Ovary (tissue), 9 donors: Measurements from ENCODE around the gene ARIH2. TPM values are rescaled to one million over a fixed set of nuclear protein-coding genes. Genes with fewer than 3 reads are reported as not detected.
A peak's percentile ranks its signal among the peaks of the same experiment; 100 is the strongest.
"Not testable (repeated sequence)": the region's sequence is repeated elsewhere in the genome, so short reads cannot be mapped to it uniquely, and the experiment has no call there.

ENCODE experiments used
- DNase-seq, 5 donors: peaks; one replicate each; pipeline ENCODE4 v3.0.0-alpha.2; 2019 to 2020
- H3K27ac ChIP-seq, 2 donors: fragments of 200-600 bp; one replicate each; pipeline versions ENCODE4 v1.5.1 to v1.8.0; 2019 to 2022
- H3K27me3 ChIP-seq: fragments of 200-600 bp; one replicate; pipeline ENCODE4 v1.8.0; 2022
- H3K36me3 ChIP-seq: fragments of 200-600 bp; sonication (generic); one replicate; pipeline ENCODE4 v1.5.1; 2019
- H3K4me1 ChIP-seq: one replicate; pipeline ENCODE4 v1.8.1; 2013; ENCODE audit warnings: mild to moderate bottlenecking, moderate library complexity; ENCODE audit not compliant: insufficient read depth
- H3K4me3 ChIP-seq: fragments of 200-600 bp; sonication (generic); one replicate; pipeline ENCODE4 v1.5.1; 2017
- H3K9me3 ChIP-seq, 2 donors: fragments of 200-600 bp in 1 of 2; sonication (generic) in 1 of 2; one replicate each; pipeline versions ENCODE4 v1.5.1 to v1.8.1; 2013 to 2019; ENCODE audit warnings: mild to moderate bottlenecking in 1 of 2, moderate library complexity in 1 of 2
- CTCF ChIP-seq, 3 donors: fragments of 450-650 bp in 2 of 3; fragments of 200-600 bp in 1 of 3; IDR thresholded peaks; one replicate each; pipeline versions ENCODE4 v1.5.1 to v1.8.0; 2016 to 2022; ENCODE audit warnings: antibody characterized with exemption in 3 of 3, mild to moderate bottlenecking in 1 of 3
- EP300 ChIP-seq: sonication (generic); formaldehyde crosslinking; IDR thresholded peaks from one replicate; pipeline ENCODE4 v1.6.1; 2017; ENCODE audit warnings: antibody characterized with exemption
- POLR2A ChIP-seq: fragments of 450-650 bp; IDR thresholded peaks from one replicate; pipeline ENCODE4 v1.6.1; 2017; ENCODE audit warnings: antibody characterized with exemption, mild to moderate bottlenecking, moderate library complexity
- WGBS, 3 donors: extraction: QIAGEN DNeasy Blood & Tissue Kit in 1 of 3; methylation state at CpG; one replicate each; pipeline versions ENCODE4 v1.1.5 to v1.1.7; 2013 to 2017; 5-methylcytosine and 5-hydroxymethylcytosine counted together
- intact Hi-C, 4 donors: fragments of 100-400 bp; cut with DNase I; formaldehyde crosslinking; loops; one replicate each; pipeline versions ENCODE4 v1.11.0 to v1.15.1; 2022 to 2023
- polyA plus RNA-seq, 2 donors: library from polyadenylated mRNA; stranded (reverse); fragments of 200-250 nt in 1 of 2; fragments of 350-450 nt in 1 of 2; fragmentation: Illumina TruSeq in 1 of 2; extraction: RNeasy Lipid Tissue Mini Kit (QIAGEN cat#74804) in 1 of 2; gene quantifications; one replicate each; pipeline ENCODE4 v1.2.3, GENCODE V29; 2013 to 2014
- total RNA-seq, 7 donors: library from RNA; depleted of rRNA in 2 of 7; stranded (reverse); fragments of >200 nt in 2 of 7; fragmentation: NEBNext Ultra II Directional in 3 of 7; extraction: Animal tissue kit (Norgen Biotek cat#: 25700) in 3 of 7; gene quantifications; one replicate each; pipeline versions ENCODE4 v1.1.0 to v1.2.4, GENCODE V29; 2016 to 2023
- donor health status: DM: no; HTN: no; CAD: no; lungs with moderate emphysema.
- donor health status: DM: no; HTN: no; CAD: no.
- donor health status: Bipolar disorder and iron deficiency.
- donor health status: DM: yes; HTN: yes; CAD: no.
- donor health status: DM: no; HTN: no; CAD: no.
- donor health status: DM: yes; HTN: yes; CAD: no.

ARIH2 gene
- total and polyA plus RNA-seq, 9 donors: 39.6 to 95.7 (median 72.0) TPM

GRCh38 chr3:48897460-48898376 is 20.9 kb upstream of the ARIH2 start:
- no peak for DNase-seq
- Histone ChIP-seq H3K36me3 (no peaks in the 10 kb centered on the region), H3K9me3 (no peaks in the 10 kb centered on the region), H3K4me1 (peaks cover 11% of the 10 kb centered on the region), H3K4me3 (peak overlapping the region; percentile 71), H3K27me3 (no peaks in the 10 kb centered on the region), H3K27ac (no peak overlapping the region)
- intact Hi-C loops: no loop called here
- no peak for TF ChIP-seq CTCF (IDR thresholded peaks at IDR 0.05)
- no peak for TF ChIP-seq POLR2A
- no peak for TF ChIP-seq EP300
- 56 to 60% (median 57%) methylated on average over 17 of the region's 17 CpGs for WGBS, 3 donors

- WGBS, 3 donors: 3 to 6% (median 3%) methylated on average over 31 to 54 of the region's 54 CpGs
- TF ChIP-seq POLR2A: peak; percentile 18
- TF ChIP-seq CTCF (IDR thresholded peaks at IDR 0.05): no peak
- intact Hi-C loops: no loop called here
These were observed 20.0 kb upstream of the ARIH2 start, which contains the start of gene SLC25A20 for GRCh38 chr3:48898383-48899234. Gene SLC25A20 (minus strand): TSS chr3:48898882. CDS start chr3:48898794, 88 bp downstream.

GRCh38 chr3:48899273-48899672 is 19.4 kb upstream of the ARIH2 start:
- peaks cover 11% of the 10 kb centered on the region for H3K4me1 ChIP-seq
- no peak overlapping the region for H3K27ac ChIP-seq
- H3K27me3 ChIP-seq: no peaks in the 10 kb centered on the region
- WGBS, 3 donors: 69 to 77% (median 75%) methylated on average over 4 of the region's 4 CpGs
- H3K4me3 ChIP-seq: peak overlapping the region; percentile 71
- TF ChIP-seq POLR2A (no peak), CTCF (IDR thresholded peaks at IDR 0.05) (no peak), EP300 (no peak)
- intact Hi-C loops: no loop called here
- H3K9me3 ChIP-seq: no peaks in the 10 kb centered on the region
- no peak for DNase-seq
- no peaks in the 10 kb centered on the region for H3K36me3 ChIP-seq

More at GRCh38 chr3:48898383-48899234, 20.0 kb upstream of the ARIH2 start, which contains the start of gene SLC25A20:
- Histone ChIP-seq H3K9me3 (no peaks in the 10 kb centered on the region), H3K27me3 (no peaks in the 10 kb centered on the region), H3K4me3 (peak within 1 kb of the TSS; percentile 71), H3K27ac (peak within 1 kb of the TSS in 1 of 2 donors; percentile 32), H3K36me3 (no peaks in the 10 kb centered on the region), H3K4me1 (peaks cover 11% of the 10 kb centered on the region)
- DNase-seq: peak; percentile 85 to 91 (median 88)

DNA sequence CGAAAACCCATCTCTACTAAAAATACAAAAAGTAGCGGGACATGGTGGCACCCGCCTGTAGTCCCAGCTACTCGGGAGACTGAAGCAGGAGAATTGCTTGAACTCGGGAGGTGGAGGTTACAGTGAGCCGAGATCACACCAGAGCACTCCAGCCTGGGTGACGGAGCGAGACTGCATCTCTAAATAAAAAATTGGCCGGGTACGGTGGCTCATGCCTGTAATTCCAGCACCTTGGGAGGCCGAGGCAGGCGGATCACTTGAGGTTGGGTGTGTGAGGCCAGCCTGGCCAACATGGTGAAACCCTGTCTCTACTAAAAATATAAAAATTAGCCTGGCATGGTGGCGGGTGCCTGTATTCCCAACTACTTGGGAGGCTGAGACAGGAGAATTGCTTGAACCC is 11.6 kb upstream of the ARIH2 start:
- DNase-seq: peak in 1 of 5 donors; percentile 5
- H3K9me3 ChIP-seq, H3K27me3 ChIP-seq, H3K4me3 ChIP-seq, H3K4me1 ChIP-seq, H3K27ac ChIP-seq, intact Hi-C loops, H3K36me3 ChIP-seq: not testable (repeated sequence)
- 91 to 92% (median 92%) methylated on average over 13 of the region's 13 CpGs for WGBS, 3 donors
